ENCODE results near the gene HSFX2.
"Not testable (repeated sequence)": the region's sequence is repeated elsewhere in the genome, so short reads cannot be mapped to it uniquely, and the experiment has no call there.

The HSFX2 gene

GRCh38 chrX:149630681-149631233, 35.6 kb upstream of the HSFX2 start:
- no peak for TF ChIP-seq CTCF (IDR thresholded peaks at IDR 0.05)
- no peak for TF ChIP-seq ZFX (IDR thresholded peaks at IDR 0.05; ENCODE audit: borderline replicate concordance)
- no peak overlapping the region for H3K27ac ChIP-seq

- TF ChIP-seq ZFX (IDR thresholded peaks at IDR 0.05; ENCODE audit: borderline replicate concordance) (no peak), CTCF (IDR thresholded peaks at IDR 0.05) (no peak)
Measured at GRCh38 chrX:149629730-149630387, 34.7 kb upstream of the HSFX2 start.

GRCh38 chrX:149628768-149629167, 33.7 kb upstream of the HSFX2 start:
- no peak overlapping the region for H3K27ac ChIP-seq

More at GRCh38 chrX:149629730-149630387, 34.7 kb upstream of the HSFX2 start:
- H3K27ac ChIP-seq, result no peak overlapping the region

GRCh38 chrX:149628280-149628679, 33.2 kb upstream of the HSFX2 start:
- no peak overlapping the region for H3K27ac ChIP-seq

More at GRCh38 chrX:149628768-149629167, 33.7 kb upstream of the HSFX2 start:
- TF ChIP-seq ZFX (IDR thresholded peaks at IDR 0.05; ENCODE audit: borderline replicate concordance), result no peak
- TF ChIP-seq CTCF (IDR thresholded peaks at IDR 0.05), result no peak

GRCh38 chrX:149626829-149627228, 31.7 kb upstream of the HSFX2 start:
- not testable (repeated sequence) for H3K27ac ChIP-seq

More at GRCh38 chrX:149628280-149628679, 33.2 kb upstream of the HSFX2 start:
- no peak for TF ChIP-seq CTCF (IDR thresholded peaks at IDR 0.05)
- no peak for TF ChIP-seq ZFX (IDR thresholded peaks at IDR 0.05; ENCODE audit: borderline replicate concordance)

GRCh38 chrX:149619662-149620061, 24.5 kb upstream of the HSFX2 start:
- H3K27ac ChIP-seq, result not testable (repeated sequence)

GRCh38 chrX:149618871-149619270, 23.8 kb upstream of the HSFX2 start:
- no peak overlapping the region for H3K27ac ChIP-seq
- no peak for TF ChIP-seq CTCF (IDR thresholded peaks at IDR 0.05)
- no peak for TF ChIP-seq ZFX (IDR thresholded peaks at IDR 0.05; ENCODE audit: borderline replicate concordance)

GRCh38 chrX:149611623-149612175, 16.6 kb upstream of the HSFX2 start:
- TF ChIP-seq ZFX (IDR thresholded peaks at IDR 0.05; ENCODE audit: borderline replicate concordance), result no peak
- TF ChIP-seq CTCF (IDR thresholded peaks at IDR 0.05), result no peak
- no peak overlapping the region for H3K27ac ChIP-seq
